ENCODE measurements around the gene DBN1. TPM values are rescaled to one million over a fixed set of nuclear protein-coding genes. Genes with fewer than 3 reads are reported as not detected.

DBN1 gene
- total RNA-seq, 1 donor from 2014 or later, result 13.1 TPM

GRCh38 chr5:177409043-177409801 is 64.2 kb downstream of the DBN1 start, which contains the start of gene F12:
TSS of gene F12 (minus strand) at chr5:177409564. CDS start at chr5:177409527, 37 bp downstream.
- peaks cover 20% of the 10 kb centered on the region for H3K4me1 Mint-ChIP-seq (ENCODE audit: low read depth)

More at GRCh38 chr5:177409043-177409801, 64.2 kb downstream of the DBN1 start, which contains the start of gene F12:
- H3K27ac Mint-ChIP-seq, result no peak within 1 kb of the TSS
- no peaks in the 10 kb centered on the region for H3K9me3 Mint-ChIP-seq
- peaks cover 7% of the 10 kb centered on the region for H3K27me3 Mint-ChIP-seq (ENCODE audit: insufficient read depth)
- H3K36me3 Mint-ChIP-seq (ENCODE audit: low read depth), result no peaks in the 10 kb centered on the region
- intact Hi-C loops (cut with micrococcal nuclease), result no loop called here
- H3K4me3 Mint-ChIP-seq, result no peak within 1 kb of the TSS
- no peak for DNase-seq (ENCODE audit: low spot score)

Other genes starting within 250 kb of the DBN1 start
- 19.7 and 22.4 TPM in 2 replicates for gene RAB24, start 169.9 kb downstream of the DBN1 start, total RNA-seq
- 239 and 250 TPM in 2 replicates for gene PRELID1, start 169.8 kb downstream of the DBN1 start, total RNA-seq
- gene MXD3, start 161.7 kb downstream of the DBN1 start, total RNA-seq, result 9.6 and 11.8 TPM in 2 replicates
- gene LMAN2, start 122.0 kb downstream of the DBN1 start, total RNA-seq, result 108 and 118 TPM in 2 replicates
- gene RGS14, start 115.7 kb downstream of the DBN1 start, total RNA-seq, result 37.8 and 41.3 TPM in 2 replicates
- 0.26 TPM in 1 of 2 replicates, not detected in the other for gene SLC34A1, start 89.2 kb downstream of the DBN1 start, total RNA-seq
- not detected in 2 replicates for gene PFN3, start 73.0 kb downstream of the DBN1 start, total RNA-seq
- 1.3 and 2.2 TPM in 2 replicates for gene F12, start 64.1 kb downstream of the DBN1 start, total RNA-seq
- gene GRK6, start 47.0 kb downstream of the DBN1 start, total RNA-seq, result 122 and 132 TPM in 2 replicates
- gene PRR7, start 26.8 kb downstream of the DBN1 start, total RNA-seq, result 10.3 and 11.2 TPM in 2 replicates
- gene PDLIM7, start 24.0 kb upstream of the DBN1 start, total RNA-seq, result 49.2 and 49.9 TPM in 2 replicates
- gene DOK3, start 36.2 kb upstream of the DBN1 start, total RNA-seq, result 3.7 and 5.0 TPM in 2 replicates
- 151 and 166 TPM in 2 replicates for gene DDX41, start 43.3 kb upstream of the DBN1 start, total RNA-seq
- 70.9 and 79.4 TPM in 2 replicates for gene FAM193B, start 80.9 kb upstream of the DBN1 start, total RNA-seq
- gene TMED9, start 118.6 kb upstream of the DBN1 start, total RNA-seq, result 174 and 175 TPM in 2 replicates
- gene B4GALT7, start 126.5 kb upstream of the DBN1 start, total RNA-seq, result 27.7 and 28.4 TPM in 2 replicates

All from activated T-helper 1 cell treated with anti-CD3 and anti-CD28 coated beads, Interleukin-12 subunit alpha, Interleukin-12 subunit beta, Interleukin-2, Interleukin-4 antibody, amounts not matched to agents 30 ng/mL and 10 ng/mL and 1 ng/mL, durations not matched to agents 14 hours and 24 hours and 36 hours (primary cell).